Calu3 (cell line): ENCODE results near the gene DCLK1. TPM values are rescaled to one million over a fixed set of nuclear protein-coding genes. Genes with fewer than 3 reads are reported as not detected.

ENCODE experiments used
- BruUV-seq: library from RNA; stranded (reverse); fragments of 400-500 nt; replicated peaks from 2 replicates; lab custom pipeline; 2021; lab: Mats Ljungman, UMichigan
- CTCF ChIA-PET: fragments of 300-600 bp; sonication (Branson Sonifier 250); formaldehyde crosslinking; loops from one replicate; lab custom pipeline; 2022; ENCODE audit warnings: antibody characterized with exemption; lab: Charles Lee
- DNase-seq: peaks from one replicate; pipeline ENCODE4 v3.0.0; 2022
- H3K27ac Mint-ChIP-seq: one replicate; pipeline ENCODE4 v1.8.0; 2022; ENCODE audit warnings: mixed read lengths; ENCODE audit not compliant: unreplicated experiment
- H3K27me3 Mint-ChIP-seq: one replicate; pipeline ENCODE4 v1.8.0; 2022; ENCODE audit warnings: mixed read lengths; ENCODE audit not compliant: unreplicated experiment
- H3K36me3 Mint-ChIP-seq: one replicate; pipeline ENCODE4 v1.8.0; 2022; ENCODE audit warnings: mild to moderate bottlenecking, moderate library complexity, mixed read lengths; ENCODE audit not compliant: insufficient read depth, unreplicated experiment
- H3K4me1 Mint-ChIP-seq: one replicate; pipeline ENCODE4 v1.8.0; 2022; ENCODE audit warnings: mild to moderate bottlenecking, low read depth, mixed read lengths; ENCODE audit not compliant: unreplicated experiment
- H3K4me3 Mint-ChIP-seq: one replicate; pipeline ENCODE4 v1.8.0; 2022; ENCODE audit warnings: mild to moderate bottlenecking, low read depth, moderate library complexity, mixed read lengths; ENCODE audit not compliant: unreplicated experiment
- H3K9me3 Mint-ChIP-seq: one replicate; pipeline ENCODE4 v1.8.0; 2022; ENCODE audit warnings: low read depth, mixed read lengths; ENCODE audit not compliant: unreplicated experiment
- intact Hi-C: fragments of 100-400 bp; cut with micrococcal nuclease; formaldehyde crosslinking; loops from one replicate; pipeline ENCODE4 v1.10.0; 2022; ENCODE audit not compliant: unreplicated experiment
- total RNA-seq: library from RNA; stranded (reverse); gene quantifications from 2 replicates; pipeline ENCODE4 v1.2.3, GENCODE V29; 2022
- TF ChIP-seq, protein P1 (sequence below): fragments of 200-600 bp; IDR thresholded peaks from one replicate; pipeline ENCODE4 v1.8.0; 2022; ENCODE audit warnings: antibody characterized with exemption; ENCODE audit not compliant: unreplicated experiment

Gene DCLK1
- total RNA-seq, 1 experiment from 2014 or later, result not detected

- Mint-ChIP-seq H3K27me3 (no peaks in the 10 kb centered on the region), H3K36me3 (no peaks in the 10 kb centered on the region), H3K4me1 (peaks cover 18% of the 10 kb centered on the region), H3K27ac (no peak overlapping the region), H3K4me3 (no peak overlapping the region), H3K9me3 (no peaks in the 10 kb centered on the region)
- TF ChIP-seq, protein P1, sequence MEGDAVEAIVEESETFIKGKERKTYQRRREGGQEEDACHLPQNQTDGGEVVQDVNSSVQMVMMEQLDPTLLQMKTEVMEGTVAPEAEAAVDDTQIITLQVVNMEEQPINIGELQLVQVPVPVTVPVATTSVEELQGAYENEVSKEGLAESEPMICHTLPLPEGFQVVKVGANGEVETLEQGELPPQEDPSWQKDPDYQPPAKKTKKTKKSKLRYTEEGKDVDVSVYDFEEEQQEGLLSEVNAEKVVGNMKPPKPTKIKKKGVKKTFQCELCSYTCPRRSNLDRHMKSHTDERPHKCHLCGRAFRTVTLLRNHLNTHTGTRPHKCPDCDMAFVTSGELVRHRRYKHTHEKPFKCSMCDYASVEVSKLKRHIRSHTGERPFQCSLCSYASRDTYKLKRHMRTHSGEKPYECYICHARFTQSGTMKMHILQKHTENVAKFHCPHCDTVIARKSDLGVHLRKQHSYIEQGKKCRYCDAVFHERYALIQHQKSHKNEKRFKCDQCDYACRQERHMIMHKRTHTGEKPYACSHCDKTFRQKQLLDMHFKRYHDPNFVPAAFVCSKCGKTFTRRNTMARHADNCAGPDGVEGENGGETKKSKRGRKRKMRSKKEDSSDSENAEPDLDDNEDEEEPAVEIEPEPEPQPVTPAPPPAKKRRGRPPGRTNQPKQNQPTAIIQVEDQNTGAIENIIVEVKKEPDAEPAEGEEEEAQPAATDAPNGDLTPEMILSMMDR, result no peak
- CTCF ChIA-PET, result no interaction called here
- no peak for DNase-seq
- intact Hi-C loops, result no loop called here
- no TSS peak for BruUV-seq
Measured at GRCh38 chr13:35858665-35859064, 272.5 kb downstream of the DCLK1 start.

- BruUV-seq, result no TSS peak
- Mint-ChIP-seq H3K4me3 (no peak overlapping the region), H3K27ac (no peak overlapping the region), H3K9me3 (no peaks in the 10 kb centered on the region), H3K4me1 (peaks cover 18% of the 10 kb centered on the region), H3K36me3 (no peaks in the 10 kb centered on the region), H3K27me3 (no peaks in the 10 kb centered on the region)
- DNase-seq, result no peak
- CTCF ChIA-PET, result no interaction called here
- intact Hi-C loops, result no loop called here
- TF ChIP-seq, protein P1, result no peak
Measured at GRCh38 chr13:35857769-35858168, 273.4 kb downstream of the DCLK1 start.

GRCh38 chr13:35856721-35857364 is 274.3 kb downstream of the DCLK1 start:
- Mint-ChIP-seq H3K9me3 (no peaks in the 10 kb centered on the region), H3K36me3 (no peaks in the 10 kb centered on the region), H3K27ac (no peak overlapping the region), H3K4me1 (peaks cover 18% of the 10 kb centered on the region), H3K4me3 (no peak overlapping the region), H3K27me3 (no peaks in the 10 kb centered on the region)
- no peak for DNase-seq
- no TSS peak for BruUV-seq
- intact Hi-C loops, result no loop called here
- TF ChIP-seq, protein P1, result no peak
- CTCF ChIA-PET, result no interaction called here

DNA sequence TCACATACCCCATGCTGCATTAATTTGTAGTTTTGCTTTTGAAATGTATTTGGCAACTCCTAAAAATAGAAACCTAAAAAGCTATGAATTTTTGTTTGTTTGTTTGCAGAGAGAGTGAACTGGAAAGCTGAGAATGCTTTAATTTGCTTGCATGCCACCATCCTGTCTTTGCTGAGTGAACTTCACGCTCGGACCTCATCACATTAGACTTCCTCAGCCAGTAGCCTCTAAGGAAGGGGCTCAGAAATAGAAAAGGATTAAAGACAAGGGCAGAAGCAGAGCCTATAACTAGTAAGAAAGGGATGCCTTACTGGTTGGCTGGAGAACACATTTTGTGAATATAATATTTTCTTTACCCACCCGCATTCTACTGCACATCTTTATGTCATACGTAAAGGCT is 275.1 kb downstream of the DCLK1 start:
- Mint-ChIP-seq H3K4me3 (no peak overlapping the region), H3K36me3 (no peaks in the 10 kb centered on the region), H3K27me3 (no peaks in the 10 kb centered on the region), H3K27ac (no peak overlapping the region), H3K9me3 (no peaks in the 10 kb centered on the region), H3K4me1 (peaks cover 18% of the 10 kb centered on the region)
- no TSS peak for BruUV-seq
- TF ChIP-seq, protein P1, result no peak
- CTCF ChIA-PET, result interaction anchor here (0.6 kb wide), 1 partner anchor 131 kb away, joined by 6 read pairs; no protein-coding TSS in a partner anchor
- intact Hi-C loops, result no loop called here
- no peak for DNase-seq
